ENCODE results near the gene POPDC2.

Gene POPDC2

DNA sequence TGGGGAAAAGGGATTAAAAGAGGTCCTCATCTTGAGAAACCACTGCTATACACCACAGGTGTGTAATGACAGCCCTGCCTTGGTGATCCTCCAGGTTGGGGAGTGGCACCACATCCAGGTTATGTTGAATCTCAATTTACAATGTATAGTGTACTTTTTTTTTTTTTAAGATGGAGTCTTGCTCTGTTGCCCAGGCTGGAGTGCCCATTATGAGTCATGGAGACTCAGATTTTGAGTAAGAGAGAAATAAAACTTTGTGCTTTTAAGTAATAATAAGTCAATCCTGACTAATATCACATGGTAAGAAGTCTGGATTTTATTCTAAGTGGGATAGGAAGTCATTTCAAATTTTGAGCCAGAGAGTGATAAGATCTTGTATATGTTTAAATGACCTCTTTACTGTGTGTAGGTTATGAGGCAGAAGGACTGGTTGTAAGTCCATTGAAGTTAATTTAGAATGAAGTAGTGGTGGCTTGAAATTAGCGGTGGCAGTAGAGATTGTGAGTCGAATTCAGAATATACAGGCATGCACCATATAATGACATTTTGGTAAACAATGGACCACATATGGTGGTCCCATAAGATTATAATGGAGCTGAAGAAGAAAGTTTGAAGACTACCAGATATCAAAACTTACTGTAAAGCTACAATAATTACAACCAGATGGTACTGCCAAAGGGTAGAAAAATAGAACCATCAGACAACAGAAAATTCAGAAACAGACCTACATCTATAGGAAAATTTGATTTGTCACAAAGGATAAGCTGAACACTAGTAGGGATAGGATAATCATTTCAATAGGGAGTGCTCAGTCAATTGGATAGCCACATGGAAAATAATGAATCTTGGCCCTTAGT, 20.7 kb downstream of the POPDC2 start:
- DNase-seq (ENCODE audit: low spot score), result no peak

DNA sequence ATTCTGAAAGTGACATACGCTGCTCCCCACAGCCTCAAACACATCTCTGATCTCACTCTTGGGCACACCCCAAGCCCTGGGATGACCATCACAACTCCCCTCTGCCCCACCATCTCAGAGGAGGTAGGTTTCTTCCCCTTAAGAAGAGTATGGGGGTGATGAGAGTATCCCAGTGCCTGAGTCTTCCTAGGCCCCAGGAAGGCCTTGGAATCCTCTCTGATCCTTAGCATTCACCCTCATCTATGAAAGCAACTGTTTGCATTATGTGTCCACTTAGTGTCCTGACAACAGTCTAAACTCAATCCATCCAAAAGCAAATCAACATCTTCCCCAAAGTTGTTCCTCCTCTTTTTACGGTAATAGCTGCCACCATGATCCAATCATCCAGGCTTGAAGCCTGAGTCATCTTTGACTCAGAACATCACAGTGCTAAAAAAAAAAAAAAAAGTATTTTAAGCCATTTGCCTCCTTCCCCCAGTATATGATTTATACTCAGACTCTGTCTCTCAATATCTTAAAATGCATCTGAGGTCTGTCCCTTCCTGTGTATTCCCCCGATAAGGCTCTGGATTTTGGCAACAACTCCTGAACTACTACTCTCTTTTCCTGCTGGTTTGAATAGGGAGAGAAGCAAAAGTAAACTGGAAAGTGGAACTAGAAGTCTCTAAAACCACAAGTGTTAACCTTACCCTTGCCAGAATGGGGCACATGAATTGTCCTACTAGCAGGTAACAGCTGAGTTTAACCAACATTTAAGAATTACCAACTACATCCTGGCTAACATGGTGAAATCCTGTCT, 22.5 kb downstream of the POPDC2 start:
- peak; percentile 88 for DNase-seq (ENCODE audit: low spot score)

DNA sequence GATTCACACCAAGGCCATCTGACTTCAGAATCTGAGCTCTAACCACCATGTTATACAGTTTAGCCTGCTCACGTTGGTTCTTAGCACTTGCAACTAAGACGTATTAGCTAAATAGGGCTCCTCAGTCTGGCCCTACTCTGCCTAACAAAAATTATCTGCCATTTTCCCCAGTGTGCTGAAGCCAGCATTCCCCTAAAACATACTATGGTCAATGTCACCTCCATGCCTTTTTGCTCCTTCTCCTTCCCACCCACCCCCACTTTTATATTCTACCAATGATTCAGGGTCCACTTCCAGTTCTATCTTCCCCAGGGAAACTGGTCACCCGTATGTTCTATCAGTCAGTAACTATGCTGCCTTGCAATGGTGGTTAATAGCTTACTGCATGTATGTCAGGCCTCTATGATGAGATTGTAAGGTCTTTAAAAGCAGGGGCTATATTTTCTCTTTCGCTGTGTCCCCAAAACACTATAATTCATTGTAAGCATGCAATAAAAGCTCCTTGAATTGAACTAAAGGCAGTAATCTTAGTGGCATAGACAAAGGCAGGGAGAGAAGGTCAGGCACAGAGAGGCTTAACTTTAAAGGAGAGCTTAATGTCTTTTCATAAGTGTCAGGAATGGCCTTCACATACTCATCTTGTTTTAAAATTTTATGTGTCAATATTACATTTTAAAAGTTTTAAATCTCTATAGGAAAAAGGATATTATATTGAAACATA, 23.3 kb downstream of the POPDC2 start:
- no peak for DNase-seq (ENCODE audit: low spot score)

DNA sequence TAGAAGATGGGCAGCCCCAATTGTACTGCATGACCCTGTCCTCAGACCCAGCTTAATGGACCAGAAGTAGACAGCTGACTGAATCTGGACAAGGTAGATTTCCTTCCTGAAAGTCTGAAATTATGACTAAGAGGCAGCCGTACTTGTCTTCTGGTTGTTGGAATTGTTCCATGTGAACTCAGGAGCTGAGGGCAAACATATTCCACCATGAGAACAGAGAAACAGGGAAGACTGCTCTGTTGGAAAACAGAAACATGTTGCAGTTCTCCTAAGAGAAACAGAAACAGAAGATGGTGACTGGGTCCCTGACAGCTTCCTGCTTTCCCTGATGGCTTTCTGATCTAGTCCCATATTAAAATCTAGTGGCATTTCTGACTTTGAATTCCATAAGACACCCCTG, 24.1 kb downstream of the POPDC2 start:
- DNase-seq (ENCODE audit: low spot score), result no peak

DNA sequence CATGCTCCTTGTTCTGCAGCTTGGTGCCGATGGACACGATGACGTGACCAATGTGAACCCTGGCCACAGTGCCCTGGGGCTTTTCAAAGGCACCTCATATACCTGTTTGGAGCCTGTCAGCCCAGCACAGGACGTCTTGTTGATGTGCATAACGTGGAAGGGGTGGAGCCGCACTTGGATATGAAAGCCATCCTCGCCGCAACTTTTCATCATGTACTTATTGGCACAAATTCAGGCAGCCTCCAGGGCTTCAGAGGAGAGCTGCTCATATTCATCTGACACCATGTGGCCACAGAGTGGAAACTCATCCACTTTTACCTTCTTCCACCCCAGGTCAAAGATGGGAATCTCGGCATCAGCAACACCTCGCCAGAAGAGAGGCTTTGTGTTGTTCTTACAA, 24.7 kb downstream of the POPDC2 start:
- DNase-seq (ENCODE audit: low spot score), result no peak

DNA sequence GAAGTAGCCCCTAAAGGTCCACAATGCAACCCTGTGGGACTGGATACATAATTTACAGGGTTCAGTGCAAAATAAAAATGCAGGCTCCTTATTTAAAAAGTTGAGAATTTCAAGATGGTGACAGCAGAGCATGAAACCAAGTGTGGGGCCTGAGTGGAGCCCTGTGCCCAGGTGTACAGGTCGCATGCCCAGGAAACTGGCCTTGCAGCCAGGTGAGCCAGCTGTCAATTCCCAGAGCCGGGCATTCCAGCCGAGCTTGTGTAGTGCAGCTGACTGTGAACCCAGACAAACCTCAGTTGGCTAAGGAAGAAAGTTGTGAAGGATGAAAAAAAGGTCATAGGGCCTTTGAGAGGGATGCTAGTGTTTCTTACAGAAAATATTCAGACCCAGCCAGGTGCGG, 27.6 kb downstream of the POPDC2 start:
- DNase-seq (ENCODE audit: low spot score), result no peak

DNA sequence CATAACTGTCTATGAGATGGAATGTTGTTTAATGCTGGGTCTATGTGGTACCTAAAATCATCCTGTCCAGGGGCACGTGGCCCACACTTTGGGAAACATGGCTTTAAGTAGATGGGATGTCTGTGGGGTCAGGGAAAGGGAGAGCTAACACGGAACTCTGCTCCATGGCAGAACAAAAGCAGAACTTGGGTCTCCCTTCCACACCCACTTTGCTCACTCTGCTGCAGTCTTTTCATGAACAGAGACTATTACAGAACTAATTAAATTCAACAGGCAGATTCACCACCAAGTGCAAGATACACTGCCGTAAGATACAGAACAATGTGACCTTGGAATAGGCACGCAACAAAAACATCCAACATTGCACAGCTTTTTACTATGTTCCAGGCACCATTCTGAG, 28.2 kb downstream of the POPDC2 start:
- DNase-seq (ENCODE audit: low spot score), result no peak

DNA sequence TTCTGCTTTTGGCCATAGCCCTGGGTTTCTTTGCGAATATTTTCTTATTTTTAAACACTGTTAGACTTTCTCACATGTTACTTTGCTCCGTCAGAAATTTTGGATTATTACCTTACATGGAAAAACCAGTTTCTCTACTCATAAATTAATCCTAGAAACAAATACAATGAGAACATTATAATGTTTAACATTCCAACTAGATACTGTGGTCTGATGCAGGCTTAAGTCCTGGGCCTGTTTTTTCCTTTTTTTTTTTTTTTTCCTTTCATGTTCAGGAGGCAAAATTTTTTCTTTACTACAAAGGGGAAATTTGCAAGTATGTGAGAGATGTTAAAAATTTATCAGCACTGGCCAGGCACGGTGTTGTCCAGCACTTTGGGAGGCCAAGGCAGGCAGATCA, 28.9 kb downstream of the POPDC2 start:
- DNase-seq (ENCODE audit: low spot score), result peak; percentile 24

DNA sequence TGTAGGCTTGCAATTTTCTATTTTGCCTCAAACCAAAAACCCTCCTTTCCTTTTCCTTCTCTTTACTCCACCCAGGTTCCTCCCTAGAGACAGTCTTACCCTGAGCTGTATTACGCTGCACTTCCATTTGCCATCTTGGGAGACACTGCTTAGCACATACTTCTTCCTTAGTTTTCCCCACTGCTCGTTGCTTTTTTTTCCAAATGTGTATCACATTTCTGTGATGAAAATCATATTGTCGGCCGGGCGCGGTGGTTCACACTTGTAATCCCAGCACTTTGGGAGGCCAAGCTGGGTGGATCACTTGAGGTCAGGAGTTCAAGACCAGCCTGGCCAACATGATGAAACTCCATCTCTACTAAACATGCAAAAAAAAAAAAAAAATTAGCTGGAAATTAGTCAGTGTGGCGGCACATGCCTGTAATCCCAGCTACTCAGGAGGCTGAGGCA, 29.5 kb downstream of the POPDC2 start:
- no peak for DNase-seq (ENCODE audit: low spot score)

DNA sequence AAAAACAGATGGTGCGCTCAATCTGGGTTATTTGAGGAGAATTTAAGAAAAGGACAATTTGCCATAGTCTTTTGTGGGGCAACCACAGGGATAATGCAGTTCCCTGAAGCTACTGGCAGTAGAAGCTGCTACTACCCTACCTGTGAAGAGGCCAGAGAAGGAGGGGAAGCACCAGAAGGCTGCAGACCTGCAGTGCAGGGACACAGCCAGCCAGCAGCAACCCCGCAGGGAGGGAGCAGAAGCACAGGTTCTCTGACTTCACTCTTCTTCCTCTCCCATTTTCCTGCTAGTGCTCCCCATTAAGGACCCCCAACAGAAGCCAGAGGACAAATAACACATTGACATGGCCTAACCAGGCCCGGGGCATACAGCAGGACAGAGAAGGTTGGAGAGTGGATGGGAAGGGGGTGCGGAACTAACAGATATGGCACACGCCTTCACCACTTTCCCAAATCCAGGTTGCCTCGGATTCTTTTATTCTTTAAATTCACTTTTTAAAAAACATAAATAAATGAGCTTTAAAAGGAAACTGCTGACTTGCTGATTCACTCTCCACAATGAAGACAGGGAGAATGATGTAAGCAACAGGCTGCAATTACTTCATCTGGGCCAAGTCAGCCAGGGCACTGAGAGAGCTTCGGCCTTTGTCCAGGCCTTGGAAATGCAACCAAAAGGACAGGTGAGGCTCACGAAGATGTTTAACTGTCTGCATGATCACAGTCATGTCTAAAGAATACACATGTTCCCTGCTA, 30.1 kb downstream of the POPDC2 start:
- peak; percentile 71 for DNase-seq (ENCODE audit: low spot score)

DNA sequence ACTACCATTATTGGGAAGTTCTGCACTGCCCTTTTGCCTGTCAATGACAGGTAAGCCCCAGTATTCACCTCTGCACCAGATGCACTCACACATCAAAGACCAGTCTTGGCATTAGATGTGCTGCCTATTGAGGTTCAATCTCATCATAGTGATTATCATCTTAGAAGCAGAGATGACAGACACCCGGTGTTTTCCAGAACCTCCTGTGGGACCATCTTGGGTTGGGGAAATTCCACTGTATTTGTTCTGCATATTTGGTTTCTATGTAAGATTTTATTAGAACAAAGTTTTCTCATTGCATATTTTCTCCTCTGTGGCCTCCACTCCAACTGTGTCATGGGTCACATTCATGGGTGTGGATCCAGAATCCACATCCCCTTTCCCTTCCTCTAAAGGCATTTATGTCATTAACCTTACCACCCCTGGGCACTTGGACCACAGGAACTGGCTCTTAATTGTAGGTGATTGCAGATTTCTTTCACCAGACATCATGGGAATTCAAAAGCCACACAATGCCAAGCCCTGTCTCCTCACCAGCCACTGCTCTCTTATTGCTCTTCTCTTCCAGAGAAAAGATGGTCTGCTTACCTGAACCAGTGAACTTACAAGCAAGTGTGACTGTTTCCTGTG, 31.5 kb downstream of the POPDC2 start:
- DNase-seq (ENCODE audit: low spot score), result peak; percentile 27

DNA sequence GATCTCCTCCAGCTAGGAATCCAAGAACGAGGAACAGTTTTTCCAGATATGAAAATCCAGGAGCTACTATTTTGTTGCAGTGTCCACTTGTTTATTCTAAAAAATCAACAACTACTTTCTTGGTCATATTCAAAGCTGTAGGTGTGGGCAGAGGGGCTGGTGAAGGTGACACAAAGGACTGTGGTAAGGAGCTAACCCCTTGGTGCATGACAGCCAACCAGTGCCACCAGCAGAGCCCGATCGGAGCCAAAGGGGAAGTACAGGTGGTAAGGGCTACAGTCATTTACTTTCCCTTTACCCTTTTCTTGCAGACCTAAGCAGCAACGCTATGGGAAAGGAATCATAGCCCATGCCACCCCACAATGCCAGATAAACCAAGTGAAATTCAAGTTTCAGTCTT, 32.0 kb downstream of the POPDC2 start:
- no peak for DNase-seq (ENCODE audit: low spot score)

DNA sequence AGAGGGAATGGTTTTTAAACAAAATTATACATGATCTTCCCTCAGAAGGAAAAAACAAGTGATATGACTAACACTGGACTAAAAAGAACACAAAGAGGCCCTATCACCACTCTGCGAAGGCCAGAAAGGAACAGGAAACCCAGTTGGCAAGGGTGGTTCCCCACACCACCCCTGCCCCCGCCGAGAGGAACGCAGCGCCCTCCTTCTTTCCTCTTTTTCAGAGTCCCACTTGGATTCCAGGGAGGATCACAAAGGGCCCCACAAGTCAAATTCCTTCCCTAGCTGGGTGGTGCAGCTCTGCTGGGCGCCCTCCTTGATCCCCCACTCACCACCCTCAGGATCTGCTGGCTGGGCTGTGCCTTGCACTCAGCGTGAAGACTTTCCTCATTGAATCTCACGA, 32.9 kb downstream of the POPDC2 start:
- no peak for DNase-seq (ENCODE audit: low spot score)

DNA sequence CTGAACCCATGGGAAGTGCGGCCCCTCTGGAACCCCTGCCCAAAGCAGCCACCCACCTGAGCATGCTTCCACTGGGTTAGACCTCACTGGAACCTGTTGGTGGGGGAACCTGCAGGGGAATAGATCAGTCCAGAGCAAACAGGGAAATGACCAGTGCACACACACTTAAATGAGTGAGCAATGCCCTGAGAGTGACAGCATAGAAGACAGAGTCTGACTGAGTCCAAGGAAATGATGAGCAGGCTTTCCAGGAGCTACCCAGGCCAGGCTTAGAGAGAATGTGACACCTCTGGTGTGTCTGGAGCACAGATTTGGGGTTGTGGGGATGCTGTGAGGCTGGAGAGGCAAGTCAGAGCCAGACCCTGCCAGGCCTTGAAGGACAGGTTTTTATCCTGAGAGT, 34.2 kb downstream of the POPDC2 start:
- no peak for DNase-seq (ENCODE audit: low spot score)

DNA sequence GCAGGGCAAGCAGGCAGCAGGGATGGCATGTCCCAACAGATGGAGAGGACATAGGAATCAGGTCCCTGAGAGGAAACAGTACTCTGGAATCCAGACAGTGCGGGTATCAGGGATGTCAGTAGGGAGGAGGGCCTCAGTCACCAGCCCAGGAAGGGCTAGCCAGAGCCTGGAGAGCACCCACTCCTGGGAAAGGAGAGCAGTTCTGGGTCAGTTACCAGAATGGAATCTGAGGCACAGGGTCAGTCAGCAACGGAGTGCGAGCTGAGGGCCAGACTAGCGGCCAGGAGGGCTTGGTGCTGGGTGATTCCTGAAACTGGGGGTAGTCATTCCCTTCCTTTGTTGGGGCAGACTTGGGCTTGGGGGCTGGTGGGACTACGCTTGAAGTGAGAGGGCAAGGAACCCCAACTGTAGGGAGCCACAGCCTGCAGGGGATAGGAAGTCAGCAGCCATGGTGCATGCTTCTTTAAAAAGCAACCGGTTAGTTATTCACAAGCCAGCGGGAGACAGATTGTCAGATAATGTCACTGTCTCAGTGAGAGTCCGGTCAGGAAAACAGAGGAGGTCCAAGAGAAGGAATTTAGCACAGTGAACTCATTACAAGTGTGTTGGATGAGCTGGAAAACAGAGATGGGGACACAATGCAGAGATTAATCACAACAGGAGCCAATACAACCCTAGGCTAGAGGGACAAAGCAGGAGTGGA, 34.8 kb downstream of the POPDC2 start:
- no peak for DNase-seq (ENCODE audit: low spot score)

DNA sequence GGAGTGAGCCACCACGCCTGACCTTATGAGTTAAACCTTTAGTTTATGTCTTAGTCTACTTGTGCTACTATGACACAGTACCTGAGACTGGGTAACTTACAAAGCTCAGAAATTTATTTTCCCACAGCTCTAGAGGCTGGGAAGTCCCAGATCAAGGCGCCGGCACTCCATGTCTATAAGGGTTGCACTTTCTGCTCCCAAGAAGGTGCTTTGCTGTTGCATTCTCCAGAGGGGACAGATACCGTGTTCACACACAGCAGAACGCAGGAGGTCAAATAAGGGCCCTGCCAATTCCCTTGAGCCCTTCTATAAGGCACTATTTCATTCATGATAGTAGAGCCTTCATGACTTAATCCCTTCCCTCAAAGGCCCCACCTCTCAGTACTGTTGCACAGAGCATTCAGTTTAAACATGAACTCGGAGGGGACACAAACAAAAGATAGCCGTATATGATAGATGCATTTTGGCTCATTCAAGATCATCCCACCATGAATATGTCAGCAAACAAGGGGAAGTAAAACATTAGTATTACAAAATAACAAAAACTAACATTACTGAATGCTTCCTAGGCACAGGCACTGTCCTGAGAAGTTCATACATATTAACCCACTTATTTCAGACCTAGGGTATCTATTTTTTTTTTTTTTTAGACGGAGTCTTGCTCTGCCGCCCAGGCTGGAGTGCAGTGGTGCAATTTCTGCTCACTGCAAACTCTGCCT, 36.2 kb downstream of the POPDC2 start:
- no peak for DNase-seq (ENCODE audit: low spot score)

DNA sequence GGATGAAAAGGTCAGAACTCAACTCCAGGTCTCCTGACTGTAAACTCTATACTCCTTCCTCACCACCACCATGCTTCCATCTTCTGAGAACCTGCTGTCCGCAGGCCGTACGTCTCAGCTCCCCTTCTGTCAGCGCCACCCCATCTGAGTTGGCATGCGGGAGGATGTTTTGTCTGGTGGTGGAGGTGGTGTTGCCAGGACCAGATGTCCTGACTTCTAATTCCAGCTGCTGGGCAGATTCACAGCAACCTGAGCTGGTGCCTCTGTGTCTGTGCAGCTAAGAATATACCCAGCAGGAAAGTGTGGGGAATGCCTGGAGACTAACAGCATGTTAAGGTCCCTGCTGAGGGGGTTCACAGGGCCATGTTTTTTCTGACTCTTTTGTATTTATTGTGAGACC, 39.5 kb downstream of the POPDC2 start:
- no peak for DNase-seq (ENCODE audit: low spot score)

DNA sequence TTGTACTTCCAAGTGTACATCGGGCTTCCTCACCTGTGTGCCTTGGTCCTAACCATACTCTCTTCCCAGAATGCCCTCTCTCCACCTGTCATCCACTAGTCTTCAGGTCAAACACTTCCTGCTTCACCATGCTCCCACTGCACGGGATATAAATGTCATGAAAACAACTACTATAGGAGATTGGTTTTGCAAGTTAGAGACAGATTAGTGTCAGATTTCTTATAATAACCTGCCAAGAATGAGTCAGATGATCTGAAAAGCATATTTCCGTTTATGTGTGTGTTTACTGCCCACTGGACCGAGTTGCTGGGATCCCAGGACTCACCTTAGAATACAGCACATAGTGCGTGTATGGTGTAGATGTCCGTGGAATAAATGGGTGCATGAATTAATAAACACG, 41.3 kb downstream of the POPDC2 start:
- DNase-seq (ENCODE audit: low spot score), result no peak

DNA sequence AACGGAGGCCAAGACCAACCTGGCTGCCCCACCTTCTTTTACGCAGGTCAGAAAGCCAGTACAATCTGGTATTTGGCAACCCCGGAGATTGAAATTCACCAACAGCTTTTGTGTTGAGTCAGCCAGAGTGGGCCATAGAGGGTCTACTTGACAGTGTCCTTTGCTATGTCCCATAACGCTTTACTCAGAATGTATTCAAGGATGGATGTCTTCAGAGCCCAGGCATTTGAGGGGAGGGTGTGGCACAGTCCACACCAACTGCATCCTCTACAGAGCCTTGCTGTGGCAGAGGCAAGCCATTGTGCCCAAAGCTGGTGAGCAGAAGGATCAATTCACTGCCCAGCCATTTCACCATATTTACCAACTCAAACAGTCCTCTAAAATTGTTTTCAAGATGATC, 44.3 kb downstream of the POPDC2 start:
- DNase-seq (ENCODE audit: low spot score), result no peak

DNA sequence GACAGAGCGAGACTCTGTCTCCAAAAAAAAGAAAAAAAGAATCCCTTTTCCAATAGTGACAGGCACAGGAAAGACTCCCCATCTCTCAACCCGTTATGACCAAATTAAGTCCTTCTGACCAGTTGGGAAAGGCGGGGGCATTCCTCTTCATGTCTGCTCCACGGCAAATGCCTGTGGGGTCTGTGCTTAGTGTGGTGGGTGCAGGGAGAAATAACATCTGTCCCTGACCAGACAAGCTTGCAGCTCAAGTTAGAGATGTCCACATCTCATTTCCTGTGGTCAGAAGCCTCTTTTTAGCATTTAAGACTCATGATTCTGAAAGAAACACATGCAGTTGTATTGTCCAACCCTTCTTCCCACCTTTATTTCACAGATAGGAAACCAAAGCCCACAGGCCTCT, 46.5 kb downstream of the POPDC2 start:
- no peak for DNase-seq (ENCODE audit: low spot score)
